K562 (cell line): Measurements from ENCODE around the gene VTA1. TPM values are rescaled to one million over a fixed set of nuclear protein-coding genes. Genes with fewer than 3 reads are reported as not detected.
A peak's percentile ranks its signal among the peaks of the same experiment; 100 is the strongest.

Source experiments
- BACH1 ChIP-seq: fragments of 200-800 bp; sonication (Bioruptor generic); IDR thresholded peaks from 2 replicates; pipeline ENCODE4 v1.6.1; 2016; ENCODE audit warnings: missing genetic modification characterization, missing compliant biosample characterization
- CCAR2 ChIP-seq: fragments of 200-400 bp; formaldehyde crosslinking; IDR thresholded peaks from 2 replicates; pipeline ENCODE4 v1.6.1; 2017; ENCODE audit warnings: mild to moderate bottlenecking, low read depth, low read length
- ETS1 ChIP-seq: conservative IDR thresholded peaks from 2 replicates; pipeline ENCODE4 v1.6.1; 2011; ENCODE audit warnings: low read depth, mild to moderate bottlenecking, low read length; ENCODE audit not compliant: control insufficient read depth
- L3MBTL2 ChIP-seq: fragments of 450-650 bp; IDR thresholded peaks from 2 replicates; pipeline ENCODE4 v1.6.1; 2016; ENCODE audit warnings: mild to moderate bottlenecking, moderate library complexity
- MEIS2 ChIP-seq: fragments of 450-650 bp; IDR thresholded peaks from 2 replicates; pipeline ENCODE4 v1.6.1; 2014; ENCODE audit warnings: mild to moderate bottlenecking; ENCODE audit not compliant: partially characterized antibody
- MXI1 ChIP-seq: IDR thresholded peaks from 2 replicates; pipeline ENCODE4 v1.6.1; 2011; ENCODE audit warnings: low read depth, mild to moderate bottlenecking, improper control_type of control experiment, low read length
- NEUROD1 ChIP-seq: fragments of 150-350 bp; IDR thresholded peaks from 2 replicates; pipeline ENCODE4 v1.6.1; 2014; ENCODE audit warnings: borderline replicate concordance, low read length, low read depth; ENCODE audit not compliant: partially characterized antibody
- RFX7 ChIP-seq: fragments of 250-450 bp; sonication (Bioruptor Pico); IDR thresholded peaks from 2 replicates; pipeline ENCODE4 v1.5.1; 2021; ENCODE audit warnings: mild to moderate bottlenecking
- TAF7 ChIP-seq: fragments of 450-650 bp; IDR thresholded peaks from 2 replicates; pipeline ENCODE4 v1.6.1; 2016; ENCODE audit warnings: missing genetic modification characterization, missing compliant biosample characterization
- THAP7 ChIP-seq: fragments of 250-450 bp; sonication (Bioruptor Pico); IDR thresholded peaks from 2 replicates; pipeline ENCODE4 v1.5.0; 2021
- ZFX ChIP-seq: sonication (generic); formaldehyde crosslinking; IDR thresholded peaks from 2 replicates; pipeline ENCODE4 v1.8.0; 2022; ENCODE audit warnings: mild to moderate bottlenecking, missing genetic modification reagents, moderate library complexity
- ZNF253 ChIP-seq: fragments of 250-450 bp; sonication (Bioruptor Pico); conservative IDR thresholded peaks from 2 replicates; pipeline ENCODE4 v1.6.1; 2021; ENCODE audit warnings: mild to moderate bottlenecking
- ZNF274 ChIP-seq: IDR thresholded peaks from 2 replicates; pipeline ENCODE4 v1.6.1; 2011; ENCODE audit warnings: low read depth, mild to moderate bottlenecking, low read length, moderate library complexity, borderline replicate concordance
- ZNF449 ChIP-seq: fragments of 250-450 bp; sonication (Bioruptor Pico); IDR thresholded peaks from 2 replicates; pipeline ENCODE4 v1.8.0; 2022; ENCODE audit warnings: moderate library complexity, mild to moderate bottlenecking, inconsistent platforms
- ZNF561 ChIP-seq: fragments of 450-650 bp; formaldehyde crosslinking; conservative IDR thresholded peaks from 2 replicates; pipeline ENCODE4 v1.4.0; 2020; ENCODE audit warnings: mild to moderate bottlenecking, moderate library complexity
- ZNF57 ChIP-seq: fragments of 450-650 bp; formaldehyde crosslinking; IDR thresholded peaks from 2 replicates; pipeline ENCODE4 v1.4.0; 2020; ENCODE audit warnings: mild to moderate bottlenecking, moderate library complexity
- polyA plus RNA-seq, 8 experiments: library from polyadenylated mRNA; depleted of rRNA in 4 of 8; stranded (reverse) in 5 of 8; unstranded in 3 of 8; fragments of >200 nt; fragmentation: Nextera tagmentation in 2 of 8; fragmentation: Illumina TruSeq in 1 of 8; extraction: Ambion mirVana in 2 of 8; extraction: Trizol in 1 of 8; gene quantifications; 2 replicates each; pipeline versions ENCODE4 v1.2.1 to v1.2.3, GENCODE V29; 2011 to 2014; ENCODE audit warnings: inconsistent platforms in 1 of 8, missing spikeins in 1 of 8
- total RNA-seq, 7 experiments: library from RNA; depleted of rRNA in 6 of 7; stranded (reverse); fragments of >200 nt in 6 of 7; fragmentation: Illumina TruSeq in 2 of 7; extraction: Trizol in 2 of 7; gene quantifications; 2 replicates each; pipeline versions ENCODE4 v1.2.1 to v1.2.3, GENCODE V29; 2011 to 2021; ENCODE audit warnings: low replicate concordance in 1 of 7
- TF ChIP-seq, protein P1 (sequence below): sonication (generic); formaldehyde crosslinking; IDR thresholded peaks from 2 replicates; pipeline ENCODE4 v1.8.0; 2023; ENCODE audit warnings: missing genetic modification reagents, mild to moderate bottlenecking, borderline replicate concordance
- TF ChIP-seq, protein P2 (sequence below): fragments of 450-650 bp; formaldehyde crosslinking; IDR thresholded peaks from 2 replicates; pipeline ENCODE4 v1.4.0; 2022; ENCODE audit warnings: mild to moderate bottlenecking, moderate library complexity

VTA1 gene
- total and polyA plus RNA-seq, 9 of the 15 experiments (the other 6 are each of a cell fraction or from before 2014, with no cell fraction given): 47.8 to 182 (median 84.6) TPM

DNA sequence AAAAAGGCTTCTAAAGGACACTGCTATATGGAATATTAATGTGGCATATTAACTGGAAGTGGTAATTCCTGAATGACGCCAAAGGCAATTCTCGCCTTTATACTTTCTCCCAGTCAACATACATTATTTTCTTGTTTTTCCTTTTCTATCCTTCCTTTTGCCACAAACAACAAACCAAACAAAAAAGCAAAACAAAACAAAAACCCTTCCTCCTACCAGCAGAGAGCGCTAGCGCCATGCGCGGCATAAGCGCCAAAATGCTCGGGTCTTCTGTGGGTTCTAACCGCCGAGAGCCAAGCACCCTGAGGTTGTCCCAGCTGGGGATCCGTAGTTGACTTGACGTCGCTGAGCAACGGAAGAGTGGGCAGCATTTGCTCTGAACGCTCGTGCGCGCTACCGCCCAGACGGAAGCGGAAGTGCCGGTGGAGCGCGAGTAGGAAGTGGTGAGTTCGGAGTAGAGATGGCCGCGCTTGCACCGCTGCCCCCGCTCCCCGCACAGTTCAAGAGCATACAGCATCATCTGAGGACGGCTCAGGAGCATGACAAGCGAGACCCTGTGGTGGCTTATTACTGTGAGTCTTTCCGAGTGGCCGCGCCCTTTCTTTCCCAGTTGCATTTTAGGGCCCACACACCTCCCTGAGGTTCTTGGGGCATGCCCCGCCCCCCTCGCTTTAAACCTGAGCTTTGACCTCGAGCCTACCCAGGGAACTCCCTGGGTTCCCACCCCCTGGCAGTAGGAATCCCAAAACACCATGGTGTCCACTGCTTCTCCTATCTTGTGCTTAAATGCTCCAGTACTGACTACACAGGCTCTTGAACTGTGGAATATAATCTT, at the start of gene VTA1, which contains the start of gene NMBR (continued):
- TF ChIP-seq BACH1 (tag) (no peak), ZNF57 (CRISPR knock-in tag) (peak; percentile 37; the same call in 1 of the 2 replicates), L3MBTL2 (peak; percentile 85), ZNF274 (no peak), RFX7 (CRISPR knock-in tag) (no peak), CCAR2 (no peak), TAF7 (tag) (peak; percentile 81), NEUROD1 (peak; percentile 92), MXI1 (peak; percentile 93), ZNF253 (CRISPR knock-in tag) (no peak), ZNF561 (CRISPR knock-in tag) (no peak), THAP7 (no peak), ZNF449 (no peak), MEIS2 (no peak), ZFX (CRISPR knock-in tag) (peak; percentile 77), ETS1 (peak; percentile 91)
- TF ChIP-seq, protein P1, sequence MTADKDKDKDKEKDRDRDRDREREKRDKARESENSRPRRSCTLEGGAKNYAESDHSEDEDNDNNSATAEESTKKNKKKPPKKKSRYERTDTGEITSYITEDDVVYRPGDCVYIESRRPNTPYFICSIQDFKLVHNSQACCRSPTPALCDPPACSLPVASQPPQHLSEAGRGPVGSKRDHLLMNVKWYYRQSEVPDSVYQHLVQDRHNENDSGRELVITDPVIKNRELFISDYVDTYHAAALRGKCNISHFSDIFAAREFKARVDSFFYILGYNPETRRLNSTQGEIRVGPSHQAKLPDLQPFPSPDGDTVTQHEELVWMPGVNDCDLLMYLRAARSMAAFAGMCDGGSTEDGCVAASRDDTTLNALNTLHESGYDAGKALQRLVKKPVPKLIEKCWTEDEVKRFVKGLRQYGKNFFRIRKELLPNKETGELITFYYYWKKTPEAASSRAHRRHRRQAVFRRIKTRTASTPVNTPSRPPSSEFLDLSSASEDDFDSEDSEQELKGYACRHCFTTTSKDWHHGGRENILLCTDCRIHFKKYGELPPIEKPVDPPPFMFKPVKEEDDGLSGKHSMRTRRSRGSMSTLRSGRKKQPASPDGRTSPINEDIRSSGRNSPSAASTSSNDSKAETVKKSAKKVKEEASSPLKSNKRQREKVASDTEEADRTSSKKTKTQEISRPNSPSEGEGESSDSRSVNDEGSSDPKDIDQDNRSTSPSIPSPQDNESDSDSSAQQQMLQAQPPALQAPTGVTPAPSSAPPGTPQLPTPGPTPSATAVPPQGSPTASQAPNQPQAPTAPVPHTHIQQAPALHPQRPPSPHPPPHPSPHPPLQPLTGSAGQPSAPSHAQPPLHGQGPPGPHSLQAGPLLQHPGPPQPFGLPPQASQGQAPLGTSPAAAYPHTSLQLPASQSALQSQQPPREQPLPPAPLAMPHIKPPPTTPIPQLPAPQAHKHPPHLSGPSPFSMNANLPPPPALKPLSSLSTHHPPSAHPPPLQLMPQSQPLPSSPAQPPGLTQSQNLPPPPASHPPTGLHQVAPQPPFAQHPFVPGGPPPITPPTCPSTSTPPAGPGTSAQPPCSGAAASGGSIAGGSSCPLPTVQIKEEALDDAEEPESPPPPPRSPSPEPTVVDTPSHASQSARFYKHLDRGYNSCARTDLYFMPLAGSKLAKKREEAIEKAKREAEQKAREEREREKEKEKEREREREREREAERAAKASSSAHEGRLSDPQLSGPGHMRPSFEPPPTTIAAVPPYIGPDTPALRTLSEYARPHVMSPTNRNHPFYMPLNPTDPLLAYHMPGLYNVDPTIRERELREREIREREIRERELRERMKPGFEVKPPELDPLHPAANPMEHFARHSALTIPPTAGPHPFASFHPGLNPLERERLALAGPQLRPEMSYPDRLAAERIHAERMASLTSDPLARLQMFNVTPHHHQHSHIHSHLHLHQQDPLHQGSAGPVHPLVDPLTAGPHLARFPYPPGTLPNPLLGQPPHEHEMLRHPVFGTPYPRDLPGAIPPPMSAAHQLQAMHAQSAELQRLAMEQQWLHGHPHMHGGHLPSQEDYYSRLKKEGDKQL: no peak
- TF ChIP-seq, protein P2, sequence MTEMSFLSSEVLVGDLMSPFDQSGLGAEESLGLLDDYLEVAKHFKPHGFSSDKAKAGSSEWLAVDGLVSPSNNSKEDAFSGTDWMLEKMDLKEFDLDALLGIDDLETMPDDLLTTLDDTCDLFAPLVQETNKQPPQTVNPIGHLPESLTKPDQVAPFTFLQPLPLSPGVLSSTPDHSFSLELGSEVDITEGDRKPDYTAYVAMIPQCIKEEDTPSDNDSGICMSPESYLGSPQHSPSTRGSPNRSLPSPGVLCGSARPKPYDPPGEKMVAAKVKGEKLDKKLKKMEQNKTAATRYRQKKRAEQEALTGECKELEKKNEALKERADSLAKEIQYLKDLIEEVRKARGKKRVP: no peak
